HG03196 (cell line): ENCODE measurements around the gene SYNE4.
"Not testable (repeated sequence)": the region's sequence is repeated elsewhere in the genome, so short reads cannot be mapped to it uniquely, and the experiment has no call there.

Source experiments
- ATAC-seq: cut with Tn5 transposase; IDR thresholded peaks from one replicate; pipeline ENCODE4 v1.9.1; 2021; ENCODE audit not compliant: unreplicated experiment

The SYNE4 gene

GRCh38 chr19:35990771-35991730 is 17.6 kb downstream of the SYNE4 start:
- no peak for ATAC-seq

GRCh38 chr19:35990156-35990555 is 18.5 kb downstream of the SYNE4 start:
- ATAC-seq: no peak

GRCh38 chr19:35988824-35989223 is 19.8 kb downstream of the SYNE4 start:
- no peak for ATAC-seq

GRCh38 chr19:35987571-35987896 is 21.1 kb downstream of the SYNE4 start:
- no peak for ATAC-seq

- no peak for ATAC-seq
These were observed 21.7 kb downstream of the SYNE4 start for GRCh38 chr19:35986664-35987570.

GRCh38 chr19:35986111-35986510 is 22.5 kb downstream of the SYNE4 start:
- ATAC-seq: no peak

- no peak for ATAC-seq
These were observed 25.4 kb downstream of the SYNE4 start for GRCh38 chr19:35983177-35983576.

GRCh38 chr19:35980997-35981396 is 27.6 kb downstream of the SYNE4 start:
- not testable (repeated sequence) for ATAC-seq

- ATAC-seq: no peak
These were observed 29.7 kb downstream of the SYNE4 start for GRCh38 chr19:35978832-35979365.

- no peak for ATAC-seq
These were observed 30.3 kb downstream of the SYNE4 start for GRCh38 chr19:35978271-35978670.

- no peak for ATAC-seq
These were observed 31.0 kb downstream of the SYNE4 start for GRCh38 chr19:35977446-35978222.

GRCh38 chr19:35975608-35976214 is 32.9 kb downstream of the SYNE4 start:
- ATAC-seq: no peak

GRCh38 chr19:35973487-35973886 is 35.1 kb downstream of the SYNE4 start:
- no peak for ATAC-seq

GRCh38 chr19:35966771-35967170 is 41.8 kb downstream of the SYNE4 start:
- ATAC-seq: no peak

- no peak for ATAC-seq
These were observed 45.1 kb downstream of the SYNE4 start for GRCh38 chr19:35963514-35963913.

- ATAC-seq: no peak
These were observed 48.1 kb downstream of the SYNE4 start for GRCh38 chr19:35960432-35960972.

- no peak for ATAC-seq
These were observed 48.7 kb downstream of the SYNE4 start for GRCh38 chr19:35959968-35960320.

GRCh38 chr19:35959040-35959967 is 49.3 kb downstream of the SYNE4 start:
- no peak for ATAC-seq

- no peak for ATAC-seq
These were observed 50.0 kb downstream of the SYNE4 start for GRCh38 chr19:35958660-35959039.
